GM18520 (cell line): ENCODE data around the gene SUSD4.
"Not testable (repeated sequence)": the region's sequence is repeated elsewhere in the genome, so short reads cannot be mapped to it uniquely, and the experiment has no call there.

Source experiments
- ATAC-seq: cut with Tn5 transposase; IDR thresholded peaks from one replicate; pipeline ENCODE4 v1.9.1; 2021; ENCODE audit not compliant: unreplicated experiment

The SUSD4 gene

DNA sequence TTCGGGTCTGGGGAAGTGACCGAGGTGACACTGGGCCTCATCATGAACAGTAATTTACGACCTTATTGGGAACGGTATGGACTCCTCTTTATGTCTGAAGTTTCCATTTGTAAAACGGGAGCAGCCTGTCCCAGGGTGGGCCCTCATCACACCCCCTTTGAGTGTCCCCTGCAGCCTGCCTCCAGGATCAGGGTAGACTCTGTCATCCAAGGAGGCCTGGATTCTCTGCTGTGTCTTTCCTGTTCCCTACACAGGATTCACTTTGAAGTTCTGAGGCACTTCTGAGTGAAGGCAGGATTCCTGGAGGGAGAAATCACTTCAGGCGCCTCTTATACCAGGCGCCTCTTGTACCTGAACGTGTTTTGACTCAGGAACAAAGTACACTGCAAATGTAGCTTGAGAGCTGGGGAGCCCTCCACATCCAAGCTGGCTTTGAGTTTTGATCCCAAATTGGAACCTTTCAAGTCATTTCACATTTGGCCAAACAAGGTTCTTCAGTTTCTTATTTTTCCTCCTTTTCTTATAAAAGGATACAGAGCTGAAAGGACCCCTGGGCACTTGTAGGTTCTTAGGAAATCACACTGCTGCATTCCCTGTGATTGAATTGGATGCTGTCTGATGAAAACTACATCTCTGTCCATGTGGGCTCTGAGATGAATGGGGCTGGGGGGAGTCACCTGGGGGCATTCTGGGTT is 106.0 kb downstream of the SUSD4 start:
- no peak for ATAC-seq

DNA sequence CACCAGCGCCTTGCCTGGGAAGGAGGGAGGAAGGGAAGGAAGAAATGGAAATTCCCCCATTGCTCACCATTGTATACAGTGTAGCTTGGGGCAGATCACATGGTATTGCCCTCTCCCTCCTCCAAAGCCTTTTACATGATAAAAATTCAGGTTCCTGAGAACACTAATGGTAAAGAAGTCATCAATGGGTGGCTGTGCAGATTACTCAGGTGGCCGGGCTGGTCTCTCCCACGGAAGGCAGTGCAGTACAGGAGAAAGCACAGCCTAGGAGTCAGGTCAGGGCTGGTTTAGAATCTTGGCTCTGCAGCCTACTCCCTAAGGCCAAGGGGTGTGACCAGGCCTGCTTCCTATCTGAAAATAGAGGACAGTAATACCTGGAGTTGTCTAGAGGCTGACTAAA is 107.9 kb downstream of the SUSD4 start:
- no peak for ATAC-seq

DNA sequence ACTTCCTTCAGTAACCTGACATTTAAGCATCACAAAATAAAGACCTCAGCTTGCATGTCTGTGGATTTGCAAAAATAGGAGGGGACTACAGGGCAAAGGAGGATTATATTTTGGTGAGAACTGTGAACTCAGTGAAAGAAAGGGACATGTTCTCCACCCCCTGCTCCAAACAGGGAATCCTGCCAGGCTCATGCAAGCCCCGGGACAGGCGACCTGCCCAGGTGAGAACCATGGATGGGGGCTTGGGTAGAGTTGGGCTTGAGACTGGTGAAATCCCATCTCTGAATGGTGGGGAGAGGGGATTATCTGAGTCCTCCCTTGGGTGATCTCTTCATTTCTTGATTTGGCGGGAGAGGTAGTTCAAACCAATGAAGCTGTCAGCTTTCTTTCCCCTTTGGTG is 110.1 kb downstream of the SUSD4 start:
- ATAC-seq = no peak

DNA sequence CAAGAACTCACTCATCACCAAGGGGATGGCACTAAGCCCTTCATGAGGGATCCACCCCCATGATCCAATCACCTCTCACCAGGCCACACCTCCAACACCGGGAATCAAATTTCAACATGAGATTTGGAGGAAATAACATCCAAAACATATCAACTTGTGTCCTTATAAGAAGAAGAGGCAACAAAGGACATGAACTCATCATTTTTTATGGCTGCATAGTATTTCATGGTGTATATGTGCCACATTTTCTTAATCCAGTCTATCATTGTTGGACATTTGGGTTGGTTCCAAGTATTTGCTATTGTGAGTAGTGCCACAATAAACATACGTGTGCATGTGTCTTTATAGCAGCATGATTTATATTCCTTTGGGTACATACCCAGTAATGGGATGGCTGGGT is 112.6 kb downstream of the SUSD4 start:
- not testable (repeated sequence) for ATAC-seq

DNA sequence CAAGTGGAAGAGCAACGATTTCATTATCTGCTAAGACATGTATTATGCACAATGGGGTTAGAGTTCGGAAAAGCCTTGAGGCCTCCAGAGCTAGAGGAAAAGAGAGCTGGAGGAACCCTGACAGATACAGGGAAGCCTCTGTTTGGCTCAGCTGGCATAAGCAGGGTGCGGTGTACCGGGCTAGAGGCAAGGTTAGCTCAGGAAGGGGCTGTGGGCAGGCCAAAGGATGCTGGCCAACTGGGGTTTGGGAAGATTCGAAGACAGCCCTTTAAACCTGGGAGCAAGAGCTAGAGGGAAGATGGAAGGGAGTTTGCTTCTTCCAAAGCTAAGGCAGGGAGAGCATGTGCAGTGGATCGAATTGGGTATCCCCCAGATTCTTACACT is 113.4 kb downstream of the SUSD4 start:
- ATAC-seq = no peak

DNA sequence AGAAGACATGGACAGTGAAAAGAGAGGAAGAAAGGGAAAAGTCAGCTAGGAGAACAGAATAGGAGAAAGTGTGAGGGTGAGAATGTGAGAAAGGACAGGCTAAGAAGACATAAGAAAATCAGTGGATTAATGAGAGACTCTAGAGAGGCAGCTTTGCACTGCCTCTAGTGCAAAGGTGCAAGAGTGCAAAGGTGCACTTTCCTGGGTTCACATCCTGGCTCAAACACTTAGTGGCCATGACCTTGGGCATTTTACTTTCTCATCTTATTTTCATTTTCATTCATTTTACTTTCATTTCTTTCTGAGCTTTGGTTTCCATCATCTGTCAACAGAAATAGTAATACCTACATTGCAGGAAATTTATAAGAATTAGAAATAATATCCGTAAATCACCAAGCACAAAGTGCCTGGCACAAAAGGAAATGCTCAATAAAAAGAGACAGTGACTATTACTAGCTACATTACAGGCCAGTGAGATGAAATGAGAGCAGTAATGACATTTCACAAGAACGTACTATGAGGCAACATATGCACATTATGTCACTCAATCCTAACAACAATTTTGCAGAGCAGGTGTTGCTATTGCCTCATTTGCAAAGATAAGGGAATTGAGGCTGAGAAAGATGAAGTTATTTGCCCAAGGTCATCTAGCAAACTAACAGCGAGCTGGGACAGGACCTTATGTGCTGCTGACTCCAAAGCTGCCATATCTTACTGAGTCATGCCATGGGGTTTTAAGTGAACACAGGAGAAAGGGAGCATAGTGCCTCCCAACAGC is 113.9 kb downstream of the SUSD4 start:
- no peak for ATAC-seq

DNA sequence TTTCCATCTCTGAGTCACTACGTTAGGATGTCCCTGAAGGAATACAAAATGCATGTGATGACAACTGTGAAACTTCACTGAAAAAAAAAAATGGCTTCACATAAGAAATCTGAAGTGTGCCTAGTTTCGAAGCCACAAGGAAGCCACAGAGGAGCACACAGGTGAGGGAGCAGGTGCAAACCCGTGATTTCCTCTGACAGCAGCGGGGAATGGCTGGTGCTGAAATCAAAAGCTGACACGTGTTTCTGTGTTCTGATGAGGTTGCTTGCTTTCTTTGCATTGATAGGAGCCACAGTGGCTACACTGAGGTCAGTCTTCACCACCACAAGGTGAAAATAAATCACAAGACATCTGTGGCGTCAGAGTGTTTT is 115.2 kb downstream of the SUSD4 start:
- no peak for ATAC-seq

DNA sequence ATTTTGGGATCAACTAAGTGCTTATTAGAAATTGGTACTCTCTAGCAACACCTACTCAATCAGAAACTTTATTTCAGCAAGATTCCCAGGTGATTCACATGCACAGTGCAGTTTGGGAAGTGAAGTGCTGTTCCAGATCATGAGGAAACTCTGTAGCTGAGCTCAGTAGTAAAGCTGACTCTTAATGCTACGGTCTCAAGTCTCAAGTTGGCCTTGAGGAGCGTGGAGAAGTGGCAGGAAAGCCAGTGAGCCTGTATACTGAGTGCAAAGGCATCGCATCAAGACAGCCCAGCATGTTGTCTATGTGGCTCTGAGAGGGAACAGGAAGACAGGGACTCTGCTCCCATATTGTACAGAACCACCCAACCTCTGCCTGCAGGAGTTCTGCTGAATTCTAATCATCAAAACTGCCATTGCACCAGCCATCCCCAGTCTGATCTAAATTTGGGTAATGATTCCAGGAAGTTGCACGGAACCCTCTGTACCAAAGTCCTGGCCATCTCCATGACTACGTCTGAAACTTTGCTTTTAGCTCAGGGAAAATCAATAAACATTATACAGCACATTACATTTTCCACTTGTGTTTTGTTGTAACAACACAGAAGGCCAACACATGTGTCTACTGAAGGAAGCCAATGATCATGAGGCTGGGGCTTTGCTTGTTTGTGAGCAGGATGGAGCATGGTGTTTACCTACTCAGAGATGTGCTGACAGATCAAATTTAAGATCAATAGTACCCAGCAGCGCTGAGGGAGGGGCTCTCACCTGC is 115.8 kb downstream of the SUSD4 start:
- no peak for ATAC-seq

DNA sequence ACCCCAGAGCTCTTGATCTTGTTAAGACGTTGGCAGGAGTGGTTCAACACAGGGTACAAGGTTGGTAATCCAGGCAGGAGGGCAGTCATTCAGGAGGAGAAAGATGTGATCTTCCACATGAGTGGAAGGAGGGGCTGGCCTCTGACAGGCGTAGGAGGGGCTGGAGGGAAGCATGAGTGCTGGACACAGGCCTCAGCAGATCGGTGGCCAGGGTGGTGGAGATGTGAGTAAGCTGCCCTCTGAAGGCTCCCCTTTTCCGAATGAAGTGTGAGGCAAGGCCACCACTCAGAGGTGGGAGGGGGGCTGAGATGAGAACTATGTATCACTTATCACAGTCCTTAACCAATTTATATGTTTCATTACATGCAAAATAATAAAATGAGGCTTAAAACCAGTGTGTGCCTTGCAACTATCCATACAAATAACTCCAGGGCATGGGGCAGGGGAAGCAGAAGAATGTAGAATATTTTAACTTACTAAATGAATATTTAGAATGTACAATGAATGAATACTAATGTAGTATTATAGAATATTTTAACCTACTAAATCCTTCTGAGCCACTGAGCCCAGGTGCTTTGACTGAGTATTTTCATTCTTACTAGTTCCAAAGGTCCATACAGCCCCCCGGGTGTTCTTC is 117.4 kb downstream of the SUSD4 start:
- ATAC-seq = no peak

DNA sequence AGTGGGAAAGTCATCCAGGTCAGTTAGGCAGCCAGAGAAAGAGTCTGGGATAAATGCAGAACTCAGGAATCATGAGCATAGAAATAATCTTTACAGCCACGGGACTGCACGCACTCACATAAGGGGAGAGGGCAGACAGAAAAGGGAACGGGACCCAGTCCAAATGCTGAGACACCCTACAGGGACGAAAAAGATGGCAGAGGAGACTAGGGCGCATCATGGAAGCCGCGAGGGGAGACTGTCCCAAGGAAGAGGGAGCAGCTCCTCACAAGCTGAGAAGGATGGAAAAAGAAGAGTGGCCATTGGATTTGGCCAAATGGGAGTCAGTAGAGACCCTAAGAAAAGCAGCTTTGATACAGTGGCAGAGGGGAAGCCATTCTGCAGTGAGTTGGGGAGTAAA is 118.0 kb downstream of the SUSD4 start:
- no peak for ATAC-seq

DNA sequence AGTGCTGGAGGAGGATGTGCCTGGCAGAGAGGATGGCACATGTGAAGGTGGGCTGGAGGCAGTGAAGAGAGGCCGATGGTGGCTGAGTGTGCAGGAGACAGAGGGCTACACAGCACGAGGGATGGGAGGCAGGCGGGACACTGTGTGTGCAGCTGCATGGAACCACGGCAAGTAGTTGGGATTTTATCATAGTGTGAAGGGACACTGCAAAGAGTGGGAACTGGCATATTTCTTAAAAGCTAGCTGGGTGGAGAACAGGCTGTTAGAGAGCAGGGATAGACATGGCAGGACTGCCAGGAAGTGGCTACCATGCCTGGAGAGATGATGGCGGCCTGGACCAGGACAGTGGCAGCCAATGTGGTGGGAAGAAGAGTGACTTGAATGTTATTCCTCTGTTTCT is 118.6 kb downstream of the SUSD4 start:
- no peak for ATAC-seq

DNA sequence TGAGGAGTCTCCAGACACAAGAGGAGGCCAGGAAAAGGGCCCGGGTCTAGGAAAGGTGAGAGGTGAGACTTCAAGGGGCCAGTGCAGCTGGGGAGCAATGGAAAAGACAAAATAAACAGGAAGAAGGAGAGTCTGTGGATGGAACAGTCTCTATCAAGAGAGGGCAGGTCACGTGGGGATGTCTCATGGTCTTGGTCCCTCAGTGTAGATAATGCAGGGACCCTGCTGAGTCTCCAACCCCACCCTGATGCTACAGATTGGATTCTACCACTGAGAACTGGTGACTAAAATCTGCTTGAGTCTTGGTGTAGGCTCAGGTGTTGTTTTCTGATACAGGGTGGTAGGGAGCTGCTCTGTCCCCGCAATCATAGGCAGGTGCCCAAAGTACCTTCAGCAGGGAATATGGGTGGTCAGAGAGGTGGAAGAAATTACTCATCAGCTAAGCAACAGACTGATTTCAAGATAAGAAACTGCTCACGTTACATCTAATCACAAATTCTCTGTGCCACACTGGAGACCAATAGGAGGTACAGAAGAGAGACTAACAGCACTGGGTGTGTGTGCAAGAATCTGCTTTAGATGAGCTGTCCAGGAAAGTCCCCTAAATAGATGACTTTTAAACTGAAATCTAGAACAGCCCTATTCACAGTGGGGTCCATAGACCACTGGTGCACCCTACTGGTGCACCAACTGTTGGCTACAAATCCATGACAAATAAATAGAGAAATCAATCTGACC is 119.4 kb downstream of the SUSD4 start:
- peak; percentile 66 for ATAC-seq

DNA sequence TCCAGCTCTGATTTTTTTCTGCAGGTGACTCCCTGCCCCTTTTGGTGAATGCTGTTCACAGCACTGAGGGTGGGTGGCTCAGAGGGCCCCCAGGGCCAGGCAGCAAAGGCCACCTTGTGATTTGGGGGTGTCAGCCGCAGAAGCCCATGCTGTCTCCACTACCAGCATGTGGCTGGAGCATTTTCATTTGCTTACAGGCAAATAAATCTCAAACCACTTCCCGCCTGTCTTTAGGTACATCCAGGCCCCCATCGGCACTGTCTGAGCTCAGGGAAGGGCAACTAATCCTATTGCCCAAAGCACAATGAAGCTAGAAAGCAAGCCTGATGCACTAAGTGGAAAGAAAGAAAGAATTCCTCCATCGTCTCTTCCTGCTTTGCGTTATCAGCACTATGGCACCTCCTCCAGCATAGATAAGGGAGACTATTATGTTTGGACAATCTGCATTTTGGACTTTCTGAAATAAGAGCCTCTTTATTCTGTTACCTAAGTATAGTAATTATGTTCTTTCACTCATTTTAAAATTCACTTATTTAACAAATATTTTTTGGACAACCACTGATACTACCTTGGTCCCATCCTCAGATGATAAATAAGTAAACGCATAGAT is 120.4 kb downstream of the SUSD4 start:
- ATAC-seq = no peak

DNA sequence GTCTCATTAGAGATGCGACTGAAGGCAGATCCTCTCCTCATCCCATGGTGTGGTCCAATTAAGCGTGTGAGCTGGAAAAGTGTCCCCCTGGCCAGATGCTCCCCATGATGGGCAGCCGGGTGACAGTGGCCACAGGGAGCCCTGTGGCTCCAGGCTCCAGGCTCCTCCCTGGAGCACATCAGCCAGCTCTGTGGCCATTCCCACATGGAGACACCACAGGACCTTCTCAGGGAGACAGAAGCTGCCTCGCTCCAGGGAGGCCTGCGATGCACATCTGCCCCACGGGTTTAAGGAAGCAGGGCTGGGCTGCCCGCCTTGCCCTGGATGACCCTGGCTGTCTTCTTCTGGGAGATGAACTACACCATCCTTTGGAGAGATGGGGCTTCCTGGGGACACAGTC is 121.0 kb downstream of the SUSD4 start:
- no peak for ATAC-seq

DNA sequence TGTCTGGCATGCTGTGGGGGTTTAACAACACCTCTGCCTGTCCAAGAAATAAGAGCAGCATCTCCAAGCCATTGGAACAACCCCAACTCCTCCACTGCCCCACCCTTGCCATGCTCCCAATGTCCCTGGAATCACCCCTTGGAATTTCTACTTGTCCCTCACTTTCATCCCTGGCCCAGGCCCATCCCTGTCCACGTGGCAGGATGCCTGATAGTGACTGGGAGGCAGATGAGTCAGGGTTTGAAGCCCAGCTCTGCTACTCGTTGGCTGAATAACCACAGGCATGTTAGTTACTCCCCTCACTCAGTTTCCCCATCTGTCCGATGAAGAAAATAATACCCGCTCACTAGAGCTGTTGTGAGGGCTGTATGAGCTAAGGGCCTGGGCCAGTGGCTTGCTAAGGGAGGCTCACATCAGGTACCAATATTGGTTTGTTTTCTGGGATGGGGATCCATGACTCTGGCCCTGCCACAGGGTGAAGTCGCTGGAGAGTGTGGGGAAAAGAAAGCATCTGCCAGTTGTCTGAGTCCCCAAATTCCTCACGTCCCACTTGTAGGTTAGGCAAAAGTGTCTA is 121.5 kb downstream of the SUSD4 start:
- ATAC-seq = no peak

DNA sequence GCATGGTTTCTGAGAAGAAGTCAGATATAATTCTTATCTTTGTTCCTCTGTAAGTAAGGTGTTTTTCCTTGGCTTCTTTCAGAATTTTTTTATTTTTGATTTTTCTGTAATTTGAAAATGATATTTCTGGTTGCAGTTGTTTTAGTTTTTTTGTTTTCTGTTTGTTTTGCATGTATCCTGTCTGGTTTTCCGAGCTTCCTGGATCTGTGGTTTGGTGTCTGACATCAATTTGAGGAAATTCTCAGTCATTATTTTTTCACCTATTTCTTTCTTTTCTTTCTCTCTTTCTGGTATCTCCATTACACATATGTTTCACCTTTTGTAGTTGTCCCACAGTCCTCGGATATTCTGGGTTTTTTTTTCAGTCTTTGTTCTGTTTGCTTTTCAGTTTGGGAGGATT is 123.9 kb downstream of the SUSD4 start:
- no peak for ATAC-seq

DNA sequence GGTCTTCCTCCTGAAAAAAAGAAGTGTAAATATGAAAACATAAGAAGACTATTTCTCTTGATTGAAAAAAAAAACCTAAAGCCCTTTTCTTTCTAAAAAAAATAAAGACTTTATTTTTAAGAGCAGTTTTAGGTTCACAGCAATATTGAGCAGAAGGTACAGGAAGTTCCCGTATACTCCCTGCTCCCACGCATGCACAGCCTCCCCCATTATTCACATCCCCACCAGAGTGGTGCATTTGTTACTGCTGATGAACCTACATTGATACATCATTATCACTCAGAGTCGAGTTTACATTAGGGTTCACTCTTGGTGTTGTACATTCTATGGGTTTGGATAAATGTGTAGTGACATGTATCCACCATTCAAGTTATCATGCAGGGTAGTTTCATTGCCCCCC is 128.9 kb downstream of the SUSD4 start:
- no peak for ATAC-seq

DNA sequence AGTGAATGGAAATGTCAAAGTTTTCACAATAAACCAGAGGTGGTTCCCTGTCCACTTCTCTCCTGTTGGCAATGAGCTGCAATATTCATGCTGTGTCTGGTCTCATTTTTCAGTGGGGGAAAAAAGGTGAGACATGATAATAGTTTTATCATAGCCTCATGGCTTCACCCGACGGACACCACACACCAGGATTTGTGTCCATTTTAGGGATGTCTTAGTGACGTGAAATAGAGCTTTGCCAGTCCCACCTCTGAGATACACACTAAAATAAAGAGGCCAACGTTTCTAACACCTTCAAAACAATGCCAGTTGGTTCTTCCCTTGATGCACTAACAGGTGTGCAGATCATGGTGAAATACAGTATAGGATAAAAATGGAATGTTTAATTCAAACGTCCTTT is 129.4 kb downstream of the SUSD4 start:
- ATAC-seq = no peak

DNA sequence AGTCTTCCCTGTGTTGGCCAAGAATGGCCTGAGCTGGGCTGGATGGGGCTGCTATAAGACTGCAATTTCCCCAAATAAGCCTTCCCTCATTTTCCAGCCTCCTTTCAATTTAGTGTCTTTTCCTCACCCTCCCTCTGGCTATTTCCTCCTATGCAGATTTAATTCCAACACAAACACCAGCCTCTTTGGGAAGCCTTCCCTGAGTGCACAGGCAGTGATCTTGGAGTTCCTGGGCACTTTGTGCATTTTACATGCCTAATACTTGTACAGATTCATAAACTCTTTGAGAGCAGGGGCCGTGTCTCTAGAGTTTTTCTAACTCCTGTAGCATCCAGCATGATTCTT is 129.8 kb downstream of the SUSD4 start:
- ATAC-seq = no peak
